Body of pancreas (tissue), 4 donors: ENCODE measurements around the gene SLC27A3. TPM values are rescaled to one million over a fixed set of nuclear protein-coding genes. Genes with fewer than 3 reads are reported as not detected.
A peak's percentile ranks its signal among the peaks of the same experiment; 100 is the strongest.

Experiments used
- ATAC-seq: fragments of 150-250 bp; one replicate; pipeline ENCODE4 v1.9.1; 2016
- DNase-seq, 4 donors: peaks; one replicate each; pipeline ENCODE4 v3.0.0-alpha.2; 2019
- H3K27ac ChIP-seq, 4 donors: fragments of 200-600 bp; sonication (generic); 1 replicate in 3 of 4; 2 replicates in 1 of 4; pipeline versions ENCODE4 v1.5.1 to v1.6.1; 2016 to 2019; ENCODE audit warnings: mild to moderate bottlenecking in 1 of 4, mixed read lengths in 1 of 4, moderate library complexity in 1 of 4
- H3K27me3 ChIP-seq, 2 donors: fragments of 200-600 bp; sonication (generic); one replicate each; pipeline ENCODE4 v1.6.0; 2016; ENCODE audit warnings: mild to moderate bottlenecking in 1 of 2
- H3K36me3 ChIP-seq, 2 donors: fragments of 200-600 bp; sonication (generic); replicated peaks in 1 of 2; 2 replicates each; pipeline ENCODE4 v1.5.1; 2016; ENCODE audit warnings: low read depth in 2 of 2; ENCODE audit not compliant: insufficient read depth in 1 of 2
- H3K4me1 ChIP-seq: fragments of 200-600 bp; sonication (generic); one replicate; pipeline ENCODE4 v1.6.0; 2016
- H3K4me3 ChIP-seq, 2 donors: fragments of 200-600 bp; sonication (generic); 1 replicate in 1 of 2; 2 replicates in 1 of 2; pipeline ENCODE4 v1.5.1; 2016 to 2019
- H3K9me3 ChIP-seq, 3 donors: fragments of 200-600 bp; sonication (generic); 1 replicate in 2 of 3; 2 replicates in 1 of 3; pipeline ENCODE4 v1.5.1; 2016
- POLR2A ChIP-seq, 3 donors: fragments of 450-650 bp; IDR thresholded peaks; one replicate each; pipeline ENCODE4 v1.6.1; 2016; ENCODE audit warnings: antibody characterized with exemption in 3 of 3, mild to moderate bottlenecking in 2 of 3
- WGBS, 2 donors: methylation state at CpG; one replicate each; pipeline ENCODE4 v1.1.5; 2017; 5-methylcytosine and 5-hydroxymethylcytosine counted together
- intact Hi-C: fragments of 100-400 bp; cut with DNase I; formaldehyde crosslinking; loops from one replicate; pipeline ENCODE4 v1.15.1; 2023
- total RNA-seq, 2 donors: library from RNA; depleted of rRNA; stranded (reverse); fragments of >200 nt; gene quantifications; one replicate each; pipeline ENCODE4 v1.1.0, GENCODE V29; 2016
- TF ChIP-seq, protein P1 (sequence below), 7 experiments: fragments of 450-650 bp in 4 of 7; fragments of 200-600 bp in 3 of 7; sonication (generic) in 3 of 7; IDR thresholded peaks; one replicate each; pipeline ENCODE4 v1.5.1; 2016 to 2019; ENCODE audit warnings: antibody characterized with exemption in 7 of 7

Gene SLC27A3
- total RNA-seq, 2 donors from 2014 or later, result 15.0 to 21.1 TPM

DNA sequence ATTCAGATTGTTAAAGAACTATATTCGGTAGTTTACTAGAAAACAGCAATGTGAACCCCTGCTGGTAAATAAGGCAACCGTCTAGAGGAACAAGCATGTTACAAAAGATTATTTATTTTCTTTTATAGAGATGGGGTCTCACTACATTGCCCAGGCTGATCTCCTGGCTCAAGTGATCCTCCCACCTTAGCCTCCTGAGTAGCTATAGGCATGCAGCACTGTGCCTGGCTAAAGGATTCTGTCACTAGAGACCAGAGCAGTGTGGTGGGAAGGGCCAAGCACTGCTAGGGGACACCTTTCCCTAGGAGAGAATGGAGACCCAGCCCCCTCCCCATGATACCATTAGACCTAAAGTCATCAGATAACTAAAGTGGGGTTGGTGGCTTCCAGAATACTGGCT, 28.9 kb downstream of the SLC27A3 start:
- ATAC-seq (no peak), DNase-seq (no peak)
- Histone ChIP-seq H3K4me1 (no peaks in the 10 kb centered on the region), H3K27ac (peak overlapping the region in 1 of 4 donors; percentile 2), H3K27me3 (no peaks in the 10 kb centered on the region), H3K4me3 (no peak overlapping the region), H3K36me3 (peaks cover under 1 to 5% of the 10 kb centered on the region in 2 donors), H3K9me3 (no peaks in the 10 kb centered on the region)
- WGBS, 2 donors, result 80 to 85% methylated on average over 2 of the region's 2 CpGs
- TF ChIP-seq, protein P1, sequence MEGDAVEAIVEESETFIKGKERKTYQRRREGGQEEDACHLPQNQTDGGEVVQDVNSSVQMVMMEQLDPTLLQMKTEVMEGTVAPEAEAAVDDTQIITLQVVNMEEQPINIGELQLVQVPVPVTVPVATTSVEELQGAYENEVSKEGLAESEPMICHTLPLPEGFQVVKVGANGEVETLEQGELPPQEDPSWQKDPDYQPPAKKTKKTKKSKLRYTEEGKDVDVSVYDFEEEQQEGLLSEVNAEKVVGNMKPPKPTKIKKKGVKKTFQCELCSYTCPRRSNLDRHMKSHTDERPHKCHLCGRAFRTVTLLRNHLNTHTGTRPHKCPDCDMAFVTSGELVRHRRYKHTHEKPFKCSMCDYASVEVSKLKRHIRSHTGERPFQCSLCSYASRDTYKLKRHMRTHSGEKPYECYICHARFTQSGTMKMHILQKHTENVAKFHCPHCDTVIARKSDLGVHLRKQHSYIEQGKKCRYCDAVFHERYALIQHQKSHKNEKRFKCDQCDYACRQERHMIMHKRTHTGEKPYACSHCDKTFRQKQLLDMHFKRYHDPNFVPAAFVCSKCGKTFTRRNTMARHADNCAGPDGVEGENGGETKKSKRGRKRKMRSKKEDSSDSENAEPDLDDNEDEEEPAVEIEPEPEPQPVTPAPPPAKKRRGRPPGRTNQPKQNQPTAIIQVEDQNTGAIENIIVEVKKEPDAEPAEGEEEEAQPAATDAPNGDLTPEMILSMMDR (IDR thresholded peaks at IDR 0.05), result no peak
- TF ChIP-seq POLR2A (IDR thresholded peaks at IDR 0.05), result no peak
- intact Hi-C loops, result loop anchor here (10.0 kb wide), 1 partner anchor 141 kb away; the partner anchor contains the start of gene DENND4B

DNA sequence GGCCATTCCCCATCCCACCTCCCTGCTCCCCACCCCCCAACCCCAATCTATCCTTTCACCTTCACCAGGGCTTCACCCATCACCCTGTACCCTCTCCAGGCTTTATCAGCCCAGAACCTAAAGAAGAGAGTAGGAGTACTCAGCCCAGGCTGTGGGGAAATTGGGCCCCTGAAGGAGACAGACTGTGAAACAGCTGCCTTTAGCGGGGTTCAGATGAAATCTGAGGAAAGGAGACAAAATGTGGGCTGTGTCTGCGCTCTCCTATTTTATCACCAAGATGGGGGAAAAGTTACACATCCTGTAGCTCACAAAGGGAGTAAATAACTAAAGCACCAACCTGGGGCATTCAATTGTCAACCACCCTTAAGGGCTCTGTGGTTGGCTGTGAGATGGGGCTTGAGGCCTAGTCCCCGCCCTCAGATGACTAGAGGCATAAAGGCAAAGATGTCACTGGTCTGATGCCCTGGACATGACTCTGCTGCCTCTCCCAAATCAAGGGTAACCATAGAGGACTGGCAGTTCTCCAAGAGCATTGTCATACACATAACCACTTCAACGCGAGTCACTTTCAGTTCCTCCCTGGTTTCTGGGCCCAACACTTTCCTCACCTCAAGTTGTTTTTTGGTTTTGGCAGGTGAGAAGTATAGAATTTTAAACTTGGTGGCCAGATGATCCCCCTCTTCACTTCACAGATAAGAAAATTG, 30.0 kb downstream of the SLC27A3 start:
- peak overlapping the region in 1 of 4 donors; percentile 58 for H3K27ac ChIP-seq

DNA sequence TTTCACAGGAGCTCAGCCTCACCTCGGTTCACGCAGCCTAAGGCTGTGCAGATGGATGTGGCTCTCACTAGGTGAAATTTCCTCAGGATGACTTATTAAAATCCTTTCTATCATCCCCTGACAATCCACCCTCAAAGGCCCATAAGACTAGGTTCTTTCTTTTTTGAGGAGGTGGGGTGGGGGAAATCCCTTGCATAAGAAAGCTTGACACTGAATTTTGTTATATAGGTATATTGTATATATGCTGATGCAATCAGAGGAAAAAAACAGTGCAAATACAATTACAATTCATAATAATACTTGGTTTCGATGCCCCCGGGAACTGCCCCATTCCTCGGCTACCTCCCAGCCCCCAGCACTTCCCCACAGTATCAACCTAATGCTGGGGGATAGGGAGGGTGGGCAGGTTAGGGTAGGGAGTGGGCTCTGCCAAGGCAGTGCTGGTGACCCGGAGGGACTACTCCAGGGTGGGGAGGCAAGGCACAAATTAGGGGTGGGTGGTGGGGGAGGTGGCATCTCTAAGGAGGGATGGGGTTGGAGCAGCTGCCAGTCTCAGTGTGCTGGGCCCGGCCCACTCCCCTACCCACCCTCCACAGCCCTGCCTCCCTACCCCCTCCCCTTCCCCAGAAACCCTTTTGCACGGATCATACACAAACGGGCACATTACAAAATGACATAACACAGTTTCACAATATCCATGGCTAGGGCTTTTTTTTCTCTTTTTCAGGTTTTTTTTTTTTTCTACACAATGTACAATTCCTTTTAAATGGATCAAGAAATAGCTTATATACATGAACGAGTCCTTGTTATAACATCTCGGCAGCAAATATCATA, 30.9 kb downstream of the SLC27A3 start:
- peaks cover 3 to 15% of the 10 kb centered on the region in 2 donors for H3K36me3 ChIP-seq
- ATAC-seq, result no peak

More for the DNA sequence above, 30.0 kb downstream of the SLC27A3 start:
- no peak overlapping the region for H3K4me3 ChIP-seq
- ATAC-seq (no peak), DNase-seq (peak in 3 of 4 donors; percentile 27 to 82 (median 34))
- TF ChIP-seq, protein P1 (IDR thresholded peaks at IDR 0.05), result no peak
- TF ChIP-seq POLR2A (IDR thresholded peaks at IDR 0.05), result peak in 1 of 3 donors; percentile 14
- H3K27me3 ChIP-seq, result no peaks in the 10 kb centered on the region
- intact Hi-C loops, result loop anchor here (10.0 kb wide), 1 partner anchor 140 kb away; the partner anchor contains the start of gene DENND4B
- H3K9me3 ChIP-seq, result no peaks in the 10 kb centered on the region
- WGBS, 2 donors, result 57 to 86% methylated on average over 3 to 5 of the region's 5 CpGs
- no peaks in the 10 kb centered on the region for H3K4me1 ChIP-seq
- peaks cover 3 to 9% of the 10 kb centered on the region in 2 donors for H3K36me3 ChIP-seq

DNA sequence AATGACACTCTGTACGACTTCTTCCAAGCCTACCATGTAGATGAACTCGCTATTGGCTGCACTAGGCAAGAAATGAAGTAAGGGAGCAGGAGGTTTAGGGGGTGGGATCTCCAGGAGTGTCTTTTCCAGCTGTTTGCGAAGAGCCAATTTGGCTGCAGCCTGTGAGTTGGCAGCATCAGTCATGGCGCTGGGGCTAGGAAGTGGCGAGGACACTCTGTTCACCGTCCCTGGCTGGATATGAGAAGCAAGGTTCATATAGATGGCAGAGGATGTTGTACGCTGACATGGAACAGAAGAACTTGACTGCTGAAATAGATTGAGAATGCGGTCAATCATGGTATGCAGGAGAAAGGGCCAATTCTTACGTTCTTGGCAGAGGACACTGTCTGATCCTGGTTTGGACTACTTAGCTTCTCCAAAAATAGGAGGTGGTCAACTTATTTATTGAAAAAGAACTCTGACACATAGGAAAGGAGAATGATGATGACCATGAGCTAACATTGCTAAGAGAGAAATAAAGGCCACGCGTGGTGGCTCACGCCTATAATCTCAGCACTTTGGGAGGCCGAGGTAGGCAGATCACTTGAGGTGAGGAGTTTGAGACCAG, 41.2 kb downstream of the SLC27A3 start:
- H3K27ac ChIP-seq, result no peak overlapping the region
- ATAC-seq, result no peak
- H3K4me3 ChIP-seq, result no peak overlapping the region
- no peaks in the 10 kb centered on the region for H3K4me1 ChIP-seq
- H3K27me3 ChIP-seq, result no peaks in the 10 kb centered on the region
- no peak for TF ChIP-seq POLR2A (IDR thresholded peaks at IDR 0.05)
- TF ChIP-seq, protein P1 (IDR thresholded peaks at IDR 0.05), result no peak
- intact Hi-C loops, result no loop called here
- peaks cover 17 to 39% of the 10 kb centered on the region in 2 donors for H3K36me3 ChIP-seq
- 91 to 93% methylated on average over 13 of the region's 13 CpGs for WGBS, 2 donors
- H3K9me3 ChIP-seq, result no peaks in the 10 kb centered on the region
- DNase-seq, result no peak

More for the DNA sequence above, 30.9 kb downstream of the SLC27A3 start:
- no peak for DNase-seq
- no peak for TF ChIP-seq POLR2A (IDR thresholded peaks at IDR 0.05)
- TF ChIP-seq, protein P1 (IDR thresholded peaks at IDR 0.05), result no peak
- Histone ChIP-seq H3K27me3 (no peaks in the 10 kb centered on the region), H3K27ac (peak overlapping the region in 1 of 4 donors; percentile 55), H3K4me1 (no peaks in the 10 kb centered on the region), H3K4me3 (no peak overlapping the region), H3K9me3 (no peaks in the 10 kb centered on the region)
- intact Hi-C loops, result loop anchor here (10.0 kb wide), 1 partner anchor 139 kb away; the partner anchor contains the start of gene DENND4B
- 74 to 84% methylated on average over 11 of the region's 11 CpGs for WGBS, 2 donors
